Endodermal cell (in vitro differentiated cells): ENCODE results near the gene FAM47E. TPM values are rescaled to one million over a fixed set of nuclear protein-coding genes. Genes with fewer than 3 reads are reported as not detected.

Source experiments
- DNase-seq: peaks from one replicate; pipeline ENCODE4 v3.0.0-alpha.2; 2017
- H3K27ac ChIP-seq: 2 replicates; pipeline ENCODE4 v1.5.1; 2013; ENCODE audit warnings: mild to moderate bottlenecking, low read depth, low read length, moderate library complexity
- H3K27me3 ChIP-seq: 2 replicates; pipeline ENCODE4 v1.6.1; 2013; ENCODE audit warnings: mild to moderate bottlenecking, low read length, moderate library complexity; ENCODE audit not compliant: insufficient read depth, control insufficient read depth, poor library complexity, severe bottlenecking
- H3K36me3 ChIP-seq: 2 replicates; pipeline ENCODE4 v1.7.0; 2013; ENCODE audit warnings: mild to moderate bottlenecking, low read length, moderate library complexity; ENCODE audit not compliant: control insufficient read depth, insufficient read depth
- H3K4me1 ChIP-seq: one replicate; pipeline ENCODE4 v1.7.0; 2013; ENCODE audit warnings: low read length; ENCODE audit not compliant: control insufficient read depth, insufficient read depth
- H3K4me3 ChIP-seq: 2 replicates; pipeline ENCODE4 v1.5.1; 2013; ENCODE audit warnings: mild to moderate bottlenecking, low read length, moderate library complexity
- H3K9ac ChIP-seq: 2 replicates; pipeline ENCODE4 v1.6.1; 2013; ENCODE audit warnings: mild to moderate bottlenecking, low read length, moderate library complexity; ENCODE audit not compliant: poor library complexity, severe bottlenecking; ENCODE audit errors: extremely low read depth
- H3K9me3 ChIP-seq: 2 replicates; pipeline ENCODE4 v1.6.1; 2013; ENCODE audit warnings: mild to moderate bottlenecking, low read length, moderate library complexity; ENCODE audit not compliant: control insufficient read depth
- H3K27ac Mint-ChIP-seq: 2 replicates; pipeline ENCODE4 v1.8.0; 2020; ENCODE audit warnings: mixed read lengths
- H3K27me3 Mint-ChIP-seq: 2 replicates; pipeline ENCODE4 v1.8.0; 2021; ENCODE audit warnings: mild to moderate bottlenecking, mixed read lengths; ENCODE audit not compliant: insufficient read depth
- H3K36me3 Mint-ChIP-seq: 2 replicates; pipeline ENCODE4 v1.8.0; 2020; ENCODE audit warnings: low read depth, mixed read lengths
- H3K4me1 Mint-ChIP-seq: 2 replicates; pipeline ENCODE4 v1.8.0; 2020; ENCODE audit warnings: mixed read lengths
- H3K4me3 Mint-ChIP-seq: 2 replicates; pipeline ENCODE4 v1.8.0; 2020; ENCODE audit warnings: mild to moderate bottlenecking, moderate library complexity, mixed read lengths
- H3K9me3 Mint-ChIP-seq: 2 replicates; pipeline ENCODE4 v1.8.0; 2020; ENCODE audit warnings: mild to moderate bottlenecking, mixed read lengths
- CTCF ChIP-seq: fragments of 200-600 bp; sonication (generic); conservative IDR thresholded peaks from 2 replicates; pipeline ENCODE4 v1.5.0; 2021; ENCODE audit warnings: antibody characterized with exemption, mild to moderate bottlenecking
- WGBS, 2 experiments: methylation state at CpG; one replicate each; pipeline versions ENCODE4 v1.1.5 to v1.1.7; 2013; ENCODE audit warnings: missing lambda C conversion rate in 2 of 2, mixed read lengths in 1 of 2; ENCODE audit not compliant: insufficient coverage in 1 of 2, insufficient read length in 1 of 2; 5-methylcytosine and 5-hydroxymethylcytosine counted together
- total RNA-seq, 2 donors: library from RNA; stranded (reverse); fragmentation: NEBNext Ultra II Directional in 1 of 2; extraction: Animal tissue kit (Norgen Biotek cat#: 25700) in 1 of 2; gene quantifications; 2 replicates in 1 of 2; 3 replicates in 1 of 2; pipeline ENCODE4 v1.2.1, GENCODE V29; 2021

Gene FAM47E
- total RNA-seq, 2 donors from 2014 or later, result 0.84 to 2.5 TPM

- no peaks in the 10 kb centered on the region for H3K36me3 ChIP-seq
- no peak overlapping the region for H3K9ac ChIP-seq
- TF ChIP-seq CTCF, result no peak
- H3K27ac Mint-ChIP-seq, result no peak overlapping the region
- H3K27ac ChIP-seq, result no peak overlapping the region
- DNase-seq, result no peak
- no peaks in the 10 kb centered on the region for H3K9me3 Mint-ChIP-seq
- no peaks in the 10 kb centered on the region for H3K27me3 Mint-ChIP-seq
- no peaks in the 10 kb centered on the region for H3K9me3 ChIP-seq
- H3K27me3 ChIP-seq, result no peaks in the 10 kb centered on the region
- H3K4me3 Mint-ChIP-seq, result no peak overlapping the region
- no peak overlapping the region for H3K4me3 ChIP-seq
- no peaks in the 10 kb centered on the region for H3K4me1 Mint-ChIP-seq
- 47 to 60% methylated on average over 1 of the region's 1 CpG for WGBS, 2 experiments
- no peaks in the 10 kb centered on the region for H3K4me1 ChIP-seq
- no peaks in the 10 kb centered on the region for H3K36me3 Mint-ChIP-seq
Measured at GRCh38 chr4:76272582-76272981, 21.1 kb downstream of the FAM47E start.

DNA sequence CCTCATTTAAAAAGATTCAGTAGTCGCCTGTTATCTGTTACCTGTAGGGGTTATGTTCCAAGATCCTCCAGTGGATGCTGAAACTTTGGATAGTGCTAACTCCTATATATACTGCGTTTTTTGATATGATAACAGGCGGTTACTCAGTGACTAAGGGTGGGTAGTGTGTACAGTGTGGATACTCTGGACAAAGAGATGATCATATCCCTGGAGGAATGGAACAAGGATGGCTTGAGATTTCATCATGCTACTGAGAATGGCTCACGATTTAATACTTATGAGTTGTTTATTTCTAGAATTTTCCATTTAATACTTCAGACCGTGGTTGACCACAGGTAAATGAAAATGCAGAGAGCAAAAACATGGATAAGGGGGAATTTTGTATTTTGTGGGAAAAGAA is 21.5 kb downstream of the FAM47E start:
- H3K36me3 ChIP-seq, result no peaks in the 10 kb centered on the region
- H3K4me1 ChIP-seq, result no peaks in the 10 kb centered on the region
- no peak overlapping the region for H3K9ac ChIP-seq
- no peak overlapping the region for H3K4me3 ChIP-seq
- Mint-ChIP-seq H3K9me3 (no peaks in the 10 kb centered on the region), H3K27ac (no peak overlapping the region), H3K4me3 (no peak overlapping the region), H3K36me3 (no peaks in the 10 kb centered on the region), H3K4me1 (no peaks in the 10 kb centered on the region), H3K27me3 (no peaks in the 10 kb centered on the region)
- TF ChIP-seq CTCF, result no peak
- H3K27me3 ChIP-seq, result no peaks in the 10 kb centered on the region
- no peaks in the 10 kb centered on the region for H3K9me3 ChIP-seq
- DNase-seq, result no peak
- no peak overlapping the region for H3K27ac ChIP-seq
- WGBS, 2 experiments, result 80 to 90% methylated on average over 2 to 5 of the region's 5 CpGs

DNA sequence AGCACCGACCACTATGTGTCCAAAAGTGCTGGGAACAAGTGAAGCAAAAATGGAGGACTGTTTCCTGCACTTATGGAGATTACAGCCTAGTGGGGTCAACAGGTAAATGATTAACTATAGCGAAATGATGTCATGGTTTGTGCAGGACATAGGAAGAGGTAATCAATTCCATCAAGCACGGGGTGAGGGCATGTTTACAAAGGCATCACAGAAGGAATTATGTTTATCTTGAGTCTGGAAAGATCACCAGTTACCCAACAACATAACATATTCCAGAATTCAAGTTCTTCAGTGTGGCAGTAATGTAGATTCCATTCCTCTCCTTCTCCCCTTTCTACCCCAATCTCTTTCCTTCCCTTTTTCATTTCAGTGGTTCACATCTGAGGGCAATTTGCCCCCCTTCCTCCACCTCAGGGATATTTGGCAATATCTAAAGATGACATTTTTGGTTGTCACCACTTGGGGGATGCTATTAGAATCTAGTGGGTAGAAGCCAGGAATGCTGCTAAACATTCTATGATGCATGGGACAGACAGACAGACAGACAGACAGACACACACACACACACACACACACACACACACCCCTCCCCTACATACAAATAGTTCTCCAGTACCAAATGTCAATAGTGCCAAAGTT is 24.1 kb downstream of the FAM47E start:
- Histone ChIP-seq H3K9me3 (no peaks in the 10 kb centered on the region), H3K9ac (no peak overlapping the region), H3K4me3 (no peak overlapping the region), H3K36me3 (no peaks in the 10 kb centered on the region), H3K27ac (no peak overlapping the region), H3K27me3 (no peaks in the 10 kb centered on the region), H3K4me1 (no peaks in the 10 kb centered on the region)
- DNase-seq, result no peak
- TF ChIP-seq CTCF, result no peak
- Mint-ChIP-seq H3K27ac (no peak overlapping the region), H3K9me3 (no peaks in the 10 kb centered on the region), H3K4me1 (no peaks in the 10 kb centered on the region), H3K4me3 (no peak overlapping the region), H3K36me3 (no peaks in the 10 kb centered on the region), H3K27me3 (no peaks in the 10 kb centered on the region)
- 88 to 100% methylated on average over 1 to 3 of the region's 3 CpGs for WGBS, 2 experiments
